ENCODE data around the gene SQSTM1. TPM values are rescaled to one million over a fixed set of nuclear protein-coding genes. Genes with fewer than 3 reads are reported as not detected.

The SQSTM1 gene
- total and polyA plus RNA-seq, 11 donors = 177 to 747 (median 396) TPM

- DNase-seq (peak in 2 of 5 donors; percentile 31 to 61), ATAC-seq (no peak)
- peaks cover 0 to 14% (median 4%) of the 10 kb centered on the region in 9 donors for H3K36me3 ChIP-seq
- TF ChIP-seq POLR2A (IDR thresholded peaks at IDR 0.05) (no peak), CTCF (IDR thresholded peaks at IDR 0.05) (no peak)
- H3K27ac ChIP-seq = peak overlapping the region in 7 of 12 donors; percentile 9 to 99 (median 72)
- peak overlapping the region; percentile 22 to 63 (median 56) for H3K4me3 ChIP-seq
- no peaks in the 10 kb centered on the region for H3K27me3 ChIP-seq
- WGBS, 4 donors = 45 to 60% (median 56%) methylated on average over 23 of the region's 23 CpGs
- no peaks in the 10 kb centered on the region for H3K9me3 ChIP-seq
- peaks cover 9 to 40% (median 33%) of the 10 kb centered on the region in 12 donors for H3K4me1 ChIP-seq
- intact Hi-C loops (cut with DNase I) = no loop called here
Observed at GRCh38 chr5:179816401-179816795, 4.3 kb upstream of the SQSTM1 start.

DNA sequence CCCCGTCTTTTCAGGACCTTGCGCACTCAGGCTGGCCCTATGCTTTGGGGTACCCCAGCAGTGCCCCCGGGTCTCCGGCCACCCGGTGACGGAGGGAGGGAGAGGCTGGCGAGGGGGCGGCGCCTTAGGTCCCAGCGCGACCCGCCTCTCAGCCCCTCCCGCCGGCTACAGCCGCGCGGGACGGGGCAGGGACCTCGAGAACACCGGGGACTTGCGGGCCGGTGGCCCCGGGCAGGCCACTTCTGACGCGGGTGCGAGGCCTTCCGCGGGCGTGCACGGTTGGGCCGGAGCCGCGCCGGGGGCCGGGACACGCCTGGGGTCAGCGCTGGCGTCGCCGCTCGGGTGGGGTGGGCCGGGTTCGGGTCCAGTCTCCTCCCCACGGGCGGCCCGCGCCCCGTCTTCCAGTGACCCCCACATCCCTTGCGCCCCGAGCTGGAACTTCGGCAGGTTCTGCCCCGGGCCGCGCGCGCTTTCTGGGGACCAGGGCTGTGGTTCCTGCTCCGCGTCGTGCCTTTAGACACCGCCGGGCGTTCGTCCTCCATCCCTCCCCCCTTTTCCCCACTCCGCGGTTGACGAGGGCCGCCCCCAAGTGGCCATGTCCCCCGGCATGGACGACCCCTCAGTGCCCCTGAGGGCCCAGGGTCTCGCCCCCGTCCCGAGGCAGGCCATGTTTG is 3.8 kb upstream of the SQSTM1 start:
- Histone ChIP-seq H3K36me3 (peaks cover 0 to 15% (median 5%) of the 10 kb centered on the region in 9 donors), H3K27ac (peak overlapping the region in 10 of 12 donors; percentile 9 to 99 (median 57)), H3K4me1 (peaks cover 9 to 42% (median 35%) of the 10 kb centered on the region in 12 donors), H3K27me3 (no peaks in the 10 kb centered on the region), H3K9me3 (no peaks in the 10 kb centered on the region), H3K4me3 (peak overlapping the region; percentile 22 to 63 (median 56))
- peak in 1 of 5 donors; percentile 49 for DNase-seq
- TF ChIP-seq CTCF (IDR thresholded peaks at IDR 0.05) = peak in 4 of 12 donors; percentile 6 to 27 (median 12)
- TF ChIP-seq POLR2A (IDR thresholded peaks at IDR 0.05) = no peak
- 1 to 5% (median 1%) methylated on average over 8 to 72 of the region's 72 CpGs for WGBS, 4 donors
- no peak for ATAC-seq
- intact Hi-C loops (cut with DNase I) = no loop called here

GRCh38 chr5:179817470-179817840 is 3.2 kb upstream of the SQSTM1 start:
- H3K27ac ChIP-seq = peak overlapping the region in 10 of 12 donors; percentile 9 to 100 (median 86)
- TF ChIP-seq POLR2A (IDR thresholded peaks at IDR 0.05) (no peak), CTCF (IDR thresholded peaks at IDR 0.05) (no peak)
- H3K4me1 ChIP-seq = peaks cover 12 to 47% (median 40%) of the 10 kb centered on the region in 12 donors
- H3K36me3 ChIP-seq = peaks cover 0 to 16% (median 6%) of the 10 kb centered on the region in 9 donors
- WGBS, 4 donors = 87 to 95% (median 90%) methylated on average over 8 of the region's 8 CpGs
- H3K9me3 ChIP-seq = no peaks in the 10 kb centered on the region
- DNase-seq (peak in 1 of 5 donors; percentile 29), ATAC-seq (no peak)
- H3K4me3 ChIP-seq = peak overlapping the region in 11 of 12 donors; percentile 22 to 63 (median 56)
- H3K27me3 ChIP-seq = no peaks in the 10 kb centered on the region
- intact Hi-C loops (cut with DNase I) = no loop called here

DNA sequence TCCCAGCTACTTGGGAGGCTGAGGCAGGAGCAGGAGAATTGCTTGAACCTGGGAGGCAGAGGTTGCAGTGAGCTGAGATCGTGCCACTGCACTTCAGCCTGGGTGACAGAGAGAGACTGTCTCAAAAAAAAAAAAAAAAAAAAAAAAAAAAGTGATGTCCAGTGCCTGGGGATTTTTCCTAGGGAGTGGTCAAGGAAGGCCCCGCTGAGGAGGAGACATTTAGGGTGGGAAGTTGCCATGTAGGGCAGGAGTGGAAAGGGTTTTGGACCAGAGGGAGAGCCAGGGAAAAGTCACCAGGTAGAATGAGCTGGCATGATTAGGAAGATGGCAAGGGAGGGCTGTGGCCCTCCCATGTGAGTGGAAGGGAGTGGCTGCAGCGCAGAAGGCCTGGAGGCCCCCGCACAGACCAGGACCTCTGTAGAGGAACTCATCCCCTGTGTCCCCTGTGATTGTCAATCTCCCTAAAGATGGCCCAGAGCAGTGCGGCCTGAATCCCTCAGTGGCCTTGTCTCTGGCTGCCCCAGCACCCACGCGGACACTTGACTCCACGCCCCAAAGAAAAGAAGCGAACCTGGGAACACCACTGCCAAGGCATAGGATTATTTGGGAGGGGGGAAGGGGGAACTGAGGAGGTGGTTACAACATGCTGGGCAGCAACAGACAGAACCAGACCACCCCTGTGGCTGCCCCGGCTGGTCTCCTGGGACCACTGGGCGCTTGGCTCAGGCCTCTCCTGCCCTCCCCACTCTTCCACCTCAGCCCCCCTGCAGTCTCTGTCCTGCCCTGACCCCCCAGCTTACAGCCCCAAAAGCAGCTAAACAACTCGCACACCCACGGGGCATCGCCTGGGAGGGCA is 2.6 kb upstream of the SQSTM1 start:
- H3K4me3 ChIP-seq = peak overlapping the region; percentile 1 to 100 (median 91)

More for the DNA sequence above, 2.6 kb upstream of the SQSTM1 start:
- H3K9me3 ChIP-seq = no peaks in the 10 kb centered on the region
- H3K27ac ChIP-seq = peak overlapping the region; percentile 98 to 100 (median 99)
- intact Hi-C loops (cut with DNase I) = loop anchor here in 1 of 10 donors (2.0 kb wide), 1 partner anchor 41 kb away; the partner anchor contains the start of gene MRNIP
- DNase-seq (peak in 2 of 5 donors; percentile 23 to 38), ATAC-seq (no peak)
- TF ChIP-seq CTCF (IDR thresholded peaks at IDR 0.05) (no peak), POLR2A (IDR thresholded peaks at IDR 0.05) (no peak)
- peaks cover 18 to 54% (median 47%) of the 10 kb centered on the region in 12 donors for H3K4me1 ChIP-seq
- 42 to 58% (median 50%) methylated on average over 12 to 14 of the region's 14 CpGs for WGBS, 4 donors
- no peaks in the 10 kb centered on the region for H3K27me3 ChIP-seq
- peaks cover 0 to 21% (median 7%) of the 10 kb centered on the region in 9 donors for H3K36me3 ChIP-seq
